DOHH2 (cell line): ENCODE results near the gene OASL.

Source experiments
- H3F3A ChIP-seq: fragments of 200-600 bp; sonication (generic), shearing (Covaris generic); 2 replicates; pipeline ENCODE4 v1.6.0; 2016; ENCODE audit warnings: antibody characterized with exemption, mild to moderate bottlenecking; ENCODE audit not compliant: control insufficient read depth, insufficient read depth
- H3K27ac ChIP-seq: fragments of 200-600 bp; sonication (generic); 2 replicates; pipeline ENCODE4 v1.5.1; 2014; ENCODE audit warnings: low read depth, mild to moderate bottlenecking, low read length, moderate library complexity
- H3K27me3 ChIP-seq: fragments of 200-600 bp; sonication (generic); 2 replicates; pipeline ENCODE4 v1.6.1; 2014; ENCODE audit warnings: mild to moderate bottlenecking, low read length, mixed read lengths; ENCODE audit not compliant: control insufficient read depth
- H3K36me3 ChIP-seq: fragments of 200-600 bp; sonication (generic); 2 replicates; pipeline ENCODE4 v1.6.1; 2014; ENCODE audit warnings: mild to moderate bottlenecking, low read length, moderate library complexity, mixed read lengths; ENCODE audit not compliant: control insufficient read depth
- H3K4me1 ChIP-seq: fragments of 200-600 bp; sonication (generic); 2 replicates; pipeline ENCODE4 v1.6.1; 2014; ENCODE audit warnings: mild to moderate bottlenecking, low read length, mixed read lengths; ENCODE audit not compliant: control insufficient read depth
- H3K4me2 ChIP-seq: fragments of 200-600 bp; sonication (generic); 2 replicates; pipeline ENCODE4 v1.6.0; 2014; ENCODE audit warnings: mild to moderate bottlenecking, low read length, moderate library complexity
- H3K4me3 ChIP-seq: fragments of 200-600 bp; sonication (generic); 2 replicates; pipeline ENCODE4 v1.5.1; 2014; ENCODE audit warnings: mild to moderate bottlenecking, low read length, mixed read lengths
- H3K79me2 ChIP-seq: fragments of 200-600 bp; sonication (generic); 2 replicates; pipeline ENCODE4 v1.6.1; 2014; ENCODE audit warnings: mild to moderate bottlenecking, low read length, mixed read lengths; ENCODE audit not compliant: control insufficient read depth
- H3K9me2 ChIP-seq: fragments of 200-600 bp; sonication (generic); replicated peaks from 2 replicates; pipeline ENCODE4 v1.6.1; 2014; ENCODE audit warnings: mild to moderate bottlenecking, low read length, mixed read lengths; ENCODE audit not compliant: control insufficient read depth
- H3K9me3 ChIP-seq: fragments of 200-600 bp; sonication (generic); 2 replicates; pipeline ENCODE4 v1.6.1; 2014; ENCODE audit warnings: antibody characterized with exemption, low read length, mixed read lengths; ENCODE audit not compliant: control insufficient read depth, insufficient read depth
- H4K20me1 ChIP-seq: fragments of 200-600 bp; sonication (generic); 2 replicates; pipeline ENCODE4 v1.6.0; 2014; ENCODE audit warnings: low read depth, mild to moderate bottlenecking, antibody characterized with exemption, low read length, moderate library complexity; ENCODE audit not compliant: control insufficient read depth, insufficient read depth
- EZH2phosphoT487 ChIP-seq: fragments of 200-600 bp; sonication (generic); IDR thresholded peaks from 2 replicates; pipeline ENCODE4 v1.6.1; 2017; ENCODE audit warnings: borderline replicate concordance, mild to moderate bottlenecking, antibody characterized with exemption, low read length, moderate library complexity, mixed read lengths
- TF ChIP-seq, protein P1 (sequence below): fragments of 200-600 bp; sonication (generic); IDR thresholded peaks from one replicate; pipeline ENCODE4 v1.5.1; 2014; ENCODE audit warnings: antibody characterized with exemption, mild to moderate bottlenecking, low read depth, low read length; ENCODE audit not compliant: poor library complexity, severe bottlenecking

The OASL gene

GRCh38 chr12:121060149-121061001 lies 21.3 kb upstream of the OASL start:
- Histone ChIP-seq H3K9me2 (no peaks in the 10 kb centered on the region), H3K4me3 (peak overlapping the region; percentile 71), H3K36me3 (no peaks in the 10 kb centered on the region), H4K20me1 (no peaks in the 10 kb centered on the region), H3K9me3 (no peaks in the 10 kb centered on the region), H3K79me2 (no peaks in the 10 kb centered on the region), H3K4me1 (peaks cover 11% of the 10 kb centered on the region), H3F3A (no peaks in the 10 kb centered on the region), H3K27me3 (peaks cover 7% of the 10 kb centered on the region; the same call in 1 of the 2 replicates), H3K27ac (no peak overlapping the region), H3K4me2 (peak overlapping the region; percentile 89)
- TF ChIP-seq EZH2phosphoT487 = no peak
- TF ChIP-seq, protein P1, sequence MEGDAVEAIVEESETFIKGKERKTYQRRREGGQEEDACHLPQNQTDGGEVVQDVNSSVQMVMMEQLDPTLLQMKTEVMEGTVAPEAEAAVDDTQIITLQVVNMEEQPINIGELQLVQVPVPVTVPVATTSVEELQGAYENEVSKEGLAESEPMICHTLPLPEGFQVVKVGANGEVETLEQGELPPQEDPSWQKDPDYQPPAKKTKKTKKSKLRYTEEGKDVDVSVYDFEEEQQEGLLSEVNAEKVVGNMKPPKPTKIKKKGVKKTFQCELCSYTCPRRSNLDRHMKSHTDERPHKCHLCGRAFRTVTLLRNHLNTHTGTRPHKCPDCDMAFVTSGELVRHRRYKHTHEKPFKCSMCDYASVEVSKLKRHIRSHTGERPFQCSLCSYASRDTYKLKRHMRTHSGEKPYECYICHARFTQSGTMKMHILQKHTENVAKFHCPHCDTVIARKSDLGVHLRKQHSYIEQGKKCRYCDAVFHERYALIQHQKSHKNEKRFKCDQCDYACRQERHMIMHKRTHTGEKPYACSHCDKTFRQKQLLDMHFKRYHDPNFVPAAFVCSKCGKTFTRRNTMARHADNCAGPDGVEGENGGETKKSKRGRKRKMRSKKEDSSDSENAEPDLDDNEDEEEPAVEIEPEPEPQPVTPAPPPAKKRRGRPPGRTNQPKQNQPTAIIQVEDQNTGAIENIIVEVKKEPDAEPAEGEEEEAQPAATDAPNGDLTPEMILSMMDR = peak; percentile 59

- no peaks in the 10 kb centered on the region for H3K9me3 ChIP-seq
- no peaks in the 10 kb centered on the region for H3K9me2 ChIP-seq
- peak overlapping the region; percentile 89; the same call in 1 of the 2 replicates for H3K4me2 ChIP-seq
- H3K79me2 ChIP-seq = no peaks in the 10 kb centered on the region
- no peak for TF ChIP-seq EZH2phosphoT487
- TF ChIP-seq, protein P1 = no peak
- no peaks in the 10 kb centered on the region for H4K20me1 ChIP-seq
- no peaks in the 10 kb centered on the region for H3F3A ChIP-seq
- H3K27ac ChIP-seq = no peak overlapping the region
- peaks cover 11% of the 10 kb centered on the region for H3K4me1 ChIP-seq
- H3K27me3 ChIP-seq = peaks cover 7% of the 10 kb centered on the region; the same call in 1 of the 2 replicates
- no peak overlapping the region for H3K4me3 ChIP-seq
- no peaks in the 10 kb centered on the region for H3K36me3 ChIP-seq
Measured at GRCh38 chr12:121059031-121059898, 20.2 kb upstream of the OASL start.

GRCh38 chr12:121057794-121058193 lies 18.7 kb upstream of the OASL start:
- no peaks in the 10 kb centered on the region for H4K20me1 ChIP-seq
- H3K4me2 ChIP-seq = no peak overlapping the region
- TF ChIP-seq EZH2phosphoT487 = no peak
- TF ChIP-seq, protein P1 = no peak
- H3K9me3 ChIP-seq = no peaks in the 10 kb centered on the region
- no peaks in the 10 kb centered on the region for H3F3A ChIP-seq
- no peak overlapping the region for H3K4me3 ChIP-seq
- peaks cover 11% of the 10 kb centered on the region for H3K4me1 ChIP-seq
- H3K27ac ChIP-seq = no peak overlapping the region
- H3K27me3 ChIP-seq = peaks cover 7% of the 10 kb centered on the region; the same call in 1 of the 2 replicates
- no peaks in the 10 kb centered on the region for H3K36me3 ChIP-seq
- no peaks in the 10 kb centered on the region for H3K9me2 ChIP-seq
- no peaks in the 10 kb centered on the region for H3K79me2 ChIP-seq
